Transverse colon (tissue), 4 donors: Measurements from ENCODE around the gene LETM1. TPM values are rescaled to one million over a fixed set of nuclear protein-coding genes. Genes with fewer than 3 reads are reported as not detected.

Source experiments
- DNase-seq: peaks from one replicate; pipeline ENCODE4 v3.0.0-alpha.2; 2019
- H3K27ac ChIP-seq, 4 donors: fragments of 200-600 bp; sonication (generic); 2 replicates each; pipeline ENCODE4 v1.5.1; 2016 to 2018; ENCODE audit warnings: inconsistent platforms in 4 of 4
- H3K27me3 ChIP-seq: fragments of 200-600 bp; sonication (generic); 2 replicates; pipeline ENCODE4 v1.5.1; 2017; ENCODE audit warnings: inconsistent platforms
- H3K36me3 ChIP-seq, 4 donors: fragments of 200-600 bp; sonication (generic); 2 replicates each; pipeline ENCODE4 v1.5.1; 2017 to 2019; ENCODE audit warnings: inconsistent platforms in 4 of 4
- H3K4me1 ChIP-seq, 4 donors: fragments of 200-600 bp; sonication (generic); 2 replicates each; pipeline ENCODE4 v1.5.1; 2017 to 2020; ENCODE audit warnings: inconsistent platforms in 4 of 4
- H3K4me3 ChIP-seq, 4 donors: fragments of 200-600 bp; sonication (generic); 1 replicate in 1 of 4; 2 replicates in 3 of 4; pipeline versions ENCODE4 v1.5.1 to v1.6.1; 2017 to 2019; ENCODE audit warnings: inconsistent platforms in 4 of 4
- H3K9me3 ChIP-seq, 2 donors: fragments of 200-600 bp; sonication (generic); 2 replicates each; pipeline ENCODE4 v1.5.1; 2017 to 2019; ENCODE audit warnings: inconsistent platforms in 2 of 2
- EP300 ChIP-seq: sonication (generic); formaldehyde crosslinking; IDR thresholded peaks from one replicate; pipeline ENCODE4 v1.6.1; 2017; ENCODE audit warnings: antibody characterized with exemption, low read depth
- POLR2A ChIP-seq: fragments of 450-650 bp; IDR thresholded peaks from one replicate; pipeline ENCODE4 v1.6.1; 2016; ENCODE audit warnings: antibody characterized with exemption, mild to moderate bottlenecking, moderate library complexity
- POLR2AphosphoS5 ChIP-seq, 3 donors: sonication (generic); formaldehyde crosslinking; IDR thresholded peaks; one replicate each; pipeline ENCODE4 v1.6.1; 2016; ENCODE audit warnings: antibody characterized with exemption in 3 of 3
- WGBS, 2 donors: methylation state at CpG; one replicate each; pipeline ENCODE4 v1.1.5; 2018; ENCODE audit warnings: low coverage in 1 of 2; 5-methylcytosine and 5-hydroxymethylcytosine counted together
- in situ Hi-C, 4 donors: fragments of 200-750 bp; cut with MboI; loops; one replicate each; pipeline versions ENCODE4 v1.15.0 to v1.15.1; 2017; ENCODE audit warnings: low sequenced_read_pairs in 3 of 4, low pct_ligation_motif_present in 1 of 4, low pct_unique_long_range_greater_than_20kb in 1 of 4
- intact Hi-C: fragments of 100-400 bp; cut with DNase I; formaldehyde crosslinking; loops from one replicate; pipeline ENCODE4 v1.15.1; 2023; ENCODE audit warnings: low total_unique reads
- total RNA-seq, 4 donors: library from RNA; depleted of rRNA; stranded (reverse); fragments of >200 nt; gene quantifications; one replicate each; pipeline ENCODE4 v1.1.0, GENCODE V29; 2016
- TF ChIP-seq, protein P1 (sequence below), 5 experiments: fragments of 200-600 bp in 3 of 5; fragments of 450-650 bp in 2 of 5; sonication (generic) in 3 of 5; IDR thresholded peaks; 1 replicate in 2 of 5; 2 replicates in 3 of 5; pipeline ENCODE4 v1.5.1; 2016 to 2017; ENCODE audit warnings: antibody characterized with exemption in 5 of 5, inconsistent platforms in 3 of 5, mild to moderate bottlenecking in 2 of 5, moderate library complexity in 1 of 5

Gene LETM1
- total RNA-seq, 4 donors from 2014 or later: 173 to 469 (median 243) TPM

DNA sequence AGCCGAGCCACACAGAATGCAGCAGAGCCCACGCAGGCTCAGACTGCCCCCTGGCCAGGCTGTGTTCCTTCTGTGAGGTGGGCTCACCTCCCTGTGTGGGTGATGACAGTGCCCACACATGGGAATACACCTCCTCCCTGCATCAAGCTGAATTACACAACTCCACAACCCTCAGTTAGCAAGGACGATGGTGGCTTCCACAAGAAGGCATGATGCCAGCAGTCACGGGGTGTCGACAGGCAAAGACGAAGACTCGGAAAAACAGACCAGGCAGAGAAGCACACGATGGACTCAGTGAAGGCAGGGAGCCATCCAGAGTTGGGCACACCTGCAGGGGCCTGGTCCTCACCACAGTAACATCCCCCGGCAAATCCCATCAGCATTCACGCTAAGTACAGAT is 12.1 kb downstream of the LETM1 start:
- Histone ChIP-seq H3K27ac (no peak overlapping the region), H3K4me3 (no peak overlapping the region), H3K36me3 (peaks cover 0 to 32% (median 4%) of the 10 kb centered on the region in 4 donors), H3K4me1 (peaks cover 0 to 9% (median 2%) of the 10 kb centered on the region in 4 donors), H3K9me3 (no peaks in the 10 kb centered on the region), H3K27me3 (no peaks in the 10 kb centered on the region)
- DNase-seq: no peak
- intact Hi-C loops: no loop called here
- TF ChIP-seq EP300 (no peak), POLR2AphosphoS5 (IDR thresholded peaks at IDR 0.05) (no peak), POLR2A (no peak)
- TF ChIP-seq, protein P1, sequence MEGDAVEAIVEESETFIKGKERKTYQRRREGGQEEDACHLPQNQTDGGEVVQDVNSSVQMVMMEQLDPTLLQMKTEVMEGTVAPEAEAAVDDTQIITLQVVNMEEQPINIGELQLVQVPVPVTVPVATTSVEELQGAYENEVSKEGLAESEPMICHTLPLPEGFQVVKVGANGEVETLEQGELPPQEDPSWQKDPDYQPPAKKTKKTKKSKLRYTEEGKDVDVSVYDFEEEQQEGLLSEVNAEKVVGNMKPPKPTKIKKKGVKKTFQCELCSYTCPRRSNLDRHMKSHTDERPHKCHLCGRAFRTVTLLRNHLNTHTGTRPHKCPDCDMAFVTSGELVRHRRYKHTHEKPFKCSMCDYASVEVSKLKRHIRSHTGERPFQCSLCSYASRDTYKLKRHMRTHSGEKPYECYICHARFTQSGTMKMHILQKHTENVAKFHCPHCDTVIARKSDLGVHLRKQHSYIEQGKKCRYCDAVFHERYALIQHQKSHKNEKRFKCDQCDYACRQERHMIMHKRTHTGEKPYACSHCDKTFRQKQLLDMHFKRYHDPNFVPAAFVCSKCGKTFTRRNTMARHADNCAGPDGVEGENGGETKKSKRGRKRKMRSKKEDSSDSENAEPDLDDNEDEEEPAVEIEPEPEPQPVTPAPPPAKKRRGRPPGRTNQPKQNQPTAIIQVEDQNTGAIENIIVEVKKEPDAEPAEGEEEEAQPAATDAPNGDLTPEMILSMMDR (IDR thresholded peaks at IDR 0.05): no peak
- in situ Hi-C loops: no loop called here
- WGBS, 2 donors: 81% methylated on average over 10 of the region's 10 CpGs; no CpG with 5 or more reads in 1 of the 2 donors

DNA sequence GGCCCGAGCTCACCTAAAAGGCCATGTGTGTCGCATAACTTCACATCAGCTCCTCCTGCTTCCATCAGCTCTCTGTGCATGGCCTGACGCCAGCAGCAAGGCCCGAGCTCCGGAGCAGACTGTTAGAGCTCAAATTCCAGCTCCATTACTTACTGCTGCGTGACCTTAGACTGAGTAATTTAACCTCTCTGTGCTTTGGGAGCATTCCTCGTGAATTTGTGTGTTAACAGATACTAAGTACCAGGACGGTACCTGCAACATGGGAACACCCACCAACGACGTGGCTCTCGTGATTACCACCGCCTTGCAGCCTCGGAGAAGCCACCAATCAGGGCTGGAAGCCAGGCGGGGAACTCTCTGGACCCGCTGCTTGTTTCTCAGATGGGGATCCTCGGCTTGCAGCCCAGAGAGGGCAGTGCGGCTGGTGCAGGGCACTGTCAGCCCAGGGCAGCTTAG is 12.9 kb downstream of the LETM1 start:
- H3K9me3 ChIP-seq: no peaks in the 10 kb centered on the region
- peaks cover 0 to 9% (median 4%) of the 10 kb centered on the region in 4 donors for H3K4me1 ChIP-seq
- intact Hi-C loops (no loop called here), in situ Hi-C loops (no loop called here)
- H3K27me3 ChIP-seq: no peaks in the 10 kb centered on the region
- no peak for DNase-seq
- H3K36me3 ChIP-seq: peaks cover 0 to 39% (median 9%) of the 10 kb centered on the region in 4 donors
- 92% methylated on average over 17 of the region's 17 CpGs; no CpG with 5 or more reads in 1 of the 2 donors for WGBS, 2 donors
- no peak overlapping the region for H3K27ac ChIP-seq
- no peak overlapping the region for H3K4me3 ChIP-seq
- TF ChIP-seq POLR2AphosphoS5 (IDR thresholded peaks at IDR 0.05) (no peak), POLR2A (no peak)

DNA sequence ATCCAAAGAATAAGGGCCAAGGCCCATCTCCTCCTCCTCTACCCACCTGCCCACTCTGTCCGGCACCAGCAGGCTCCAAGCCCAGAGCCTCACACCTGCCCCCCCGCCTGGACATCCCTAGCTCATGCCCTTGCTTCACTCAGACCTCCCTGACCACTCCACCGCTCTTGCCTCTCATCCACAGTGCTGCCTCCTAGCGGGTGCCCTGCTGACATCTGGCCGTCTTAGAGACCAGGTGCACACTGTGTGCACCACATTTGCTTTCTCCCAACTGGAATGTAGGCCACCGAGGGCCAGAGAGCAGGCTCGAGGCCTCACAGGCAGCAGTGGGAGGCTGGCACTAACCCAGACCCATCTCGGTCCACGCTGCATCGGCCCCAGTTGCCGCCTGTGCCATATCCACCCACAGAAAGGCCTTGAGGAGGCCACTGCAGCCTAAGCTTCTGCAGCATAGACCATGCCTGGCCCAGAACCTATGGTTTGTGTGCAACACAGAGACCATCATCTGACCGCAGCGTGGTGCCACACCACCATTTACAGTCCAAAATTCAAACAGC is 13.5 kb downstream of the LETM1 start:
- in situ Hi-C loops (no loop called here), intact Hi-C loops (no loop called here)
- Histone ChIP-seq H3K27me3 (no peaks in the 10 kb centered on the region), H3K9me3 (no peaks in the 10 kb centered on the region), H3K36me3 (peaks cover 0 to 38% (median 10%) of the 10 kb centered on the region in 4 donors), H3K27ac (no peak overlapping the region), H3K4me1 (peaks cover 0 to 9% (median 4%) of the 10 kb centered on the region in 4 donors), H3K4me3 (no peak overlapping the region)
- WGBS, 2 donors: 95% methylated on average over 13 of the region's 13 CpGs; no CpG with 5 or more reads in 1 of the 2 donors
- DNase-seq: no peak
- TF ChIP-seq POLR2AphosphoS5 (IDR thresholded peaks at IDR 0.05) (no peak), POLR2A (no peak), EP300 (no peak)
- TF ChIP-seq, protein P1 (IDR thresholded peaks at IDR 0.05): no peak

DNA sequence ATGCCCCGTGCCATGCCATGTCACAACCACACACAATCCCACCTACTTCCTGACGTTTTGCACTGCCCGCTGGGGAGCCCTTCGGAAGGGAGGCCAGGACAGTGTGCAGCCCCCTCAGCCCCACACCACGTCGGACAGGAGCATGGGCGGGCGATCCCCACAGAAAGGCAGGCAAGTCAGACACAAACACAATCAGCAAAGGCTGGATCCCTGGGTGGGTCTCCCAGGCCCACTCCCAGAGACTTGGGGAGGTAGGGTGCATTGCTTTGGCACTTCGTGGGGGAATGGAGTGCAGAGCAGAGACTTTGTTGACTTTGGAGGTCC is 14.1 kb downstream of the LETM1 start:
- H3K4me3 ChIP-seq: no peak overlapping the region
- TF ChIP-seq POLR2AphosphoS5 (IDR thresholded peaks at IDR 0.05) (no peak), POLR2A (no peak), EP300 (no peak)
- TF ChIP-seq, protein P1 (IDR thresholded peaks at IDR 0.05): no peak
- H3K27me3 ChIP-seq: no peaks in the 10 kb centered on the region
- no peaks in the 10 kb centered on the region for H3K9me3 ChIP-seq
- 85 to 88% methylated on average over 4 to 9 of the region's 9 CpGs for WGBS, 2 donors
- H3K36me3 ChIP-seq: peaks cover 0 to 32% (median 12%) of the 10 kb centered on the region in 4 donors
- in situ Hi-C loops: no loop called here
- peaks cover 0 to 9% (median 4%) of the 10 kb centered on the region in 4 donors for H3K4me1 ChIP-seq
- H3K27ac ChIP-seq: no peak overlapping the region
- intact Hi-C loops: no loop called here
- DNase-seq: no peak
